H1 (cell line): ENCODE measurements around the gene PRR35. TPM values are rescaled to one million over a fixed set of nuclear protein-coding genes. Genes with fewer than 3 reads are reported as not detected.

Experiments
- SAP30 ChIP-seq: fragments of 300-600 bp; sonication (generic); IDR thresholded peaks from 2 replicates; pipeline ENCODE4 v1.7.1; 2012; ENCODE audit warnings: low read length, moderate library complexity, mild to moderate bottlenecking, inconsistent platforms; ENCODE audit not compliant: insufficient read depth, insufficient replicate concordance
- polyA plus RNA-seq, 7 experiments: library from polyadenylated mRNA; depleted of rRNA in 3 of 7; stranded (reverse) in 5 of 7; unstranded in 2 of 7; fragments of >200 nt in 5 of 7; fragments of 200-250 nt in 2 of 7; gene quantifications; 1 replicate in 5 of 7; 2 replicates in 1 of 7; 4 replicates in 1 of 7; pipeline versions ENCODE4 v1.2.1 to v1.2.3, GENCODE V29; 2011 to 2013; ENCODE audit warnings: missing spikeins in 2 of 7, mixed read lengths in 2 of 7
- total RNA-seq: library from RNA; stranded (reverse); fragmentation: NEBNext Ultra II Directional; extraction: Animal tissue kit (Norgen Biotek cat#: 25700); gene quantifications from 2 replicates; pipeline ENCODE4 v1.2.1, GENCODE V29; 2021

PRR35 gene
- total and polyA plus RNA-seq, 2 of the 8 experiments (the other 6 are each of a cell fraction or from before 2014, with no cell fraction given) = 0.38 to 0.50 TPM

GRCh38 chr16:549544-550263, 10.5 kb upstream of the PRR35 start (continued):
- TF ChIP-seq SAP30 = no peak
